Immature natural killer cell (primary cell): Measurements from ENCODE around the gene EMP3. TPM values are rescaled to one million over a fixed set of nuclear protein-coding genes. Genes with fewer than 3 reads are reported as not detected.
"Not testable (repeated sequence)": the region's sequence is repeated elsewhere in the genome, so short reads cannot be mapped to it uniquely, and the experiment has no call there.

Experiments used
- DNase-seq, 3 donors: peaks; one replicate each; pipeline ENCODE4 v3.0.0; 2022; ENCODE audit warnings: mixed read lengths in 1 of 3
- H3K27ac Mint-ChIP-seq, 6 donors: one replicate each; pipeline ENCODE4 v1.8.0; 2020; ENCODE audit warnings: mixed read lengths in 6 of 6, mild to moderate bottlenecking in 5 of 6, inconsistent platforms in 4 of 6, moderate library complexity in 3 of 6
- H3K27me3 Mint-ChIP-seq, 3 donors: one replicate each; pipeline ENCODE4 v1.8.0; 2020 to 2021; ENCODE audit warnings: low read depth in 3 of 3, mild to moderate bottlenecking in 3 of 3, mixed read lengths in 3 of 3, moderate library complexity in 3 of 3, inconsistent platforms in 1 of 3
- H3K36me3 Mint-ChIP-seq, 3 donors: one replicate each; pipeline ENCODE4 v1.8.0; 2020; ENCODE audit warnings: mixed read lengths in 3 of 3, inconsistent platforms in 2 of 3, mild to moderate bottlenecking in 2 of 3
- H3K4me1 Mint-ChIP-seq, 2 donors: one replicate each; pipeline ENCODE4 v1.8.0; 2020; ENCODE audit warnings: inconsistent platforms in 2 of 2, mild to moderate bottlenecking in 2 of 2, mixed read lengths in 2 of 2, moderate library complexity in 1 of 2
- H3K4me3 Mint-ChIP-seq, 5 donors: one replicate each; pipeline ENCODE4 v1.8.0; 2020; ENCODE audit warnings: mild to moderate bottlenecking in 5 of 5, mixed read lengths in 5 of 5, inconsistent platforms in 3 of 5, moderate library complexity in 3 of 5
- H3K9me3 Mint-ChIP-seq, 6 donors: one replicate each; pipeline ENCODE4 v1.8.0; 2020; ENCODE audit warnings: mild to moderate bottlenecking in 6 of 6, mixed read lengths in 6 of 6, inconsistent platforms in 4 of 6, moderate library complexity in 3 of 6
- polyA plus RNA-seq, 3 donors: library from polyadenylated mRNA; unstranded; fragments of 300-500 nt; fragmentation: Illumina TruSeq; gene quantifications; one replicate each; pipeline ENCODE4 v1.2.3, GENCODE V29; 2021

The EMP3 gene
- polyA plus RNA-seq, 3 donors from 2014 or later: 994 to 1,311 (median 1,000) TPM

DNA sequence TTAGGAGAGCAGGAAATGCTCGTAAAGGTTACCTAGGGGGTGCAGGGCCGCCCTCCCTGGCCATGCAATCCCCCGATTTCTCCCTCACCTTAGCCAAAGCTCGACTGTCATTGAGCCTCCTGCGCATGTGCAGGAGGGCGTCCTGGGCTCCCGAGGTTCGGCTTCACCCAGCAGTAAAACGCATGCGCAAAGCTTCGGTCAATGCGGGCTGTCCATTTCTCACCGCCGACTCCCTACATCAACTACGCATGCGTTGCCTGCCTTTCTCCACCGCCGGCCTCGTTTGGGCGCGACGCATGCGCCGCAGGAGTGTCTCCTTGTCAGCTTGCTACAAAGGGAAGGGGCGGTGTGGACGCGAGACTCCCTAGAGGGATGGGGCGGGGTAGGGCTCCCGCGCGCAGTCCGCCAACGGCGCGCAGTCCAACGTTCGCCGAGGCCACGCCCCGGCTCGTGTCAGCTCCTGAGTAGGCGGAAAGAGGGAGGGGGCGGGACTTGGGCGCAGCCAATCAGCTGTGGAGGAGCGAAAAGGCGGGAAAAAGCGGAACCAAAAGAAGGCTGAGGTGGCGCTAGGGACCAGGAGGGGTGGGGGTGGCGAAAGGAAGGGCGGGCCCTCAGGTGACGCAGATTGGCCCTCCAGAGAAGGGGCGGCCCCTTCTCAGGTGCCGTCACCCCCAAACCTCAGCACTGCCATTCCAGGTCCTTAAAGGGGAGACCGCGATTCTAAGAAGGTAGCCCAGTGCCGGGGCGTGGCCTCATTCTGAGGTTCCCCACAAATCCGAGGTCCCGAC is 38.7 kb downstream of the EMP3 start, which contains the start of the genes SYNGR4 and TMEM143:
SYNGR4 (plus strand) TSS at position 558 of the 788 bp plus-strand sequence. CDS start 1,476 bp downstream, outside the sequence.
TMEM143 (minus strand) TSS at position 131 of the 788 bp plus-strand sequence; CDS start at position 111, 20 bp downstream.
- peaks cover 12 to 18% of the 10 kb centered on the region in 2 donors for H3K4me1 Mint-ChIP-seq
- H3K27ac Mint-ChIP-seq: peak within 1 kb of the TSS; percentile 81 to 96 (median 92)
- peaks cover 5 to 9% (median 8%) of the 10 kb centered on the region in 3 donors for H3K27me3 Mint-ChIP-seq
- DNase-seq: peak; percentile 97 to 99 (median 98)
- no peaks in the 10 kb centered on the region for H3K9me3 Mint-ChIP-seq
- no peaks in the 10 kb centered on the region for H3K36me3 Mint-ChIP-seq
- peak within 1 kb of the TSS; percentile 88 to 94 (median 90) for H3K4me3 Mint-ChIP-seq

- Mint-ChIP-seq H3K4me1 (peaks cover 12 to 18% of the 10 kb centered on the region in 2 donors), H3K4me3 (peak overlapping the region; percentile 88 to 94 (median 90)), H3K36me3 (no peaks in the 10 kb centered on the region), H3K9me3 (no peaks in the 10 kb centered on the region), H3K27me3 (peaks cover 5 to 11% (median 9%) of the 10 kb centered on the region in 3 donors), H3K27ac (peak overlapping the region; percentile 81 to 96 (median 92))
- DNase-seq: no peak
These were observed 39.4 kb downstream of the EMP3 start for GRCh38 chr19:48364598-48365348.

- peaks cover 5 to 11% (median 9%) of the 10 kb centered on the region in 3 donors for H3K27me3 Mint-ChIP-seq
- H3K9me3 Mint-ChIP-seq: no peaks in the 10 kb centered on the region
- peaks cover 12 to 18% of the 10 kb centered on the region in 2 donors for H3K4me1 Mint-ChIP-seq
- H3K4me3 Mint-ChIP-seq: no peak overlapping the region
- no peak for DNase-seq
- peak overlapping the region in 1 of 6 donors; percentile 57 for H3K27ac Mint-ChIP-seq
- H3K36me3 Mint-ChIP-seq: no peaks in the 10 kb centered on the region
These were observed 40.2 kb downstream of the EMP3 start for GRCh38 chr19:48365602-48366001.

DNA sequence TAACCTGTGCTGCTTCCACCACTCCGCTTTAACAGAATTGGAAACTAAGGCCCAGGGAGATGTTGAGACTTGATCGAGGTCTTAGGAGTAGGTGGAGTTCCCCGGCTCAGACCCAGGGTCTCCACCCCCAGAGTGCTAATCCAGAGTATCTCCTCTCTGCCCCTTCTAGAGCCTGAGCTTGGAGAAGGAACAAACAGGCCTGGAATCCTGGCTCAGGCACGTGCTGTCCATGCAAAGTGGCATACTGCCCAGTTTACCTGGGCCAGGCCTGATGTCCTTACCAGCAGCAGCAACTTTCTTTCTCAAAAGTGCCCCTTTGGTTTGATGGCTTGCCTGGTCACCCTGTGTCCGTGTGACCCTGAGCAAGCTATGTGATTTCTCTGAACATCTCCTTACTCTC is 42.5 kb downstream of the EMP3 start:
- Mint-ChIP-seq H3K27ac (no peak overlapping the region), H3K4me1 (peaks cover 12 to 14% of the 10 kb centered on the region in 2 donors), H3K9me3 (no peaks in the 10 kb centered on the region), H3K27me3 (peaks cover 5 to 12% (median 9%) of the 10 kb centered on the region in 3 donors), H3K4me3 (no peak overlapping the region), H3K36me3 (no peaks in the 10 kb centered on the region)
- DNase-seq: no peak

GRCh38 chr19:48368936-48369335 is 43.6 kb downstream of the EMP3 start:
- peaks cover 2 to 10% (median 9%) of the 10 kb centered on the region in 3 donors for H3K27me3 Mint-ChIP-seq
- peaks cover 7% of the 10 kb centered on the region in 2 donors for H3K4me1 Mint-ChIP-seq
- no peak overlapping the region for H3K27ac Mint-ChIP-seq
- no peaks in the 10 kb centered on the region for H3K36me3 Mint-ChIP-seq
- no peak for DNase-seq
- no peaks in the 10 kb centered on the region for H3K9me3 Mint-ChIP-seq
- H3K4me3 Mint-ChIP-seq: no peak overlapping the region

DNA sequence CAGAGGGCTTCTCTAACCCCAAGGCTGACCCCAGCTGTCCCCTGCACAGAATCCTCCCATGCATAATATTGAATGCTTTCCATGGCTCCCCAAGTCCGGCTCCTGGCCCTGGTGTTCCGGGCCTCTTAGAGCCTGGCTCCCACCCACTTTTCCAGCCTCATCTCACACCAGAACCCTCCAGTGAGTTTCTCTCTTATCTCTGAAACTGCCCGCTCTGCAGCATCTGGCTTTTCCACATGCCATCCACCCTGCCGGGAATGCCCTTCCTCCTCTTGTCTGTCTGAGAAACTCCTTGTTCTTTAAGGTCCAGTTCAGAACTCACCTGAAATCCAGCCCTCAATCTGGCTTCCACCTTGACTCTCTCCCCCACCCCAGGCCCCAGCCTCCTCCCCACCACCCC is 45.6 kb downstream of the EMP3 start:
- no peaks in the 10 kb centered on the region for H3K36me3 Mint-ChIP-seq
- no peak for DNase-seq
- no peak overlapping the region for H3K4me3 Mint-ChIP-seq
- H3K9me3 Mint-ChIP-seq: no peaks in the 10 kb centered on the region
- H3K4me1 Mint-ChIP-seq: no peaks in the 10 kb centered on the region
- peaks cover 0 to 6% (median 3%) of the 10 kb centered on the region in 3 donors for H3K27me3 Mint-ChIP-seq
- peak overlapping the region in 1 of 6 donors; percentile 76 for H3K27ac Mint-ChIP-seq

DNA sequence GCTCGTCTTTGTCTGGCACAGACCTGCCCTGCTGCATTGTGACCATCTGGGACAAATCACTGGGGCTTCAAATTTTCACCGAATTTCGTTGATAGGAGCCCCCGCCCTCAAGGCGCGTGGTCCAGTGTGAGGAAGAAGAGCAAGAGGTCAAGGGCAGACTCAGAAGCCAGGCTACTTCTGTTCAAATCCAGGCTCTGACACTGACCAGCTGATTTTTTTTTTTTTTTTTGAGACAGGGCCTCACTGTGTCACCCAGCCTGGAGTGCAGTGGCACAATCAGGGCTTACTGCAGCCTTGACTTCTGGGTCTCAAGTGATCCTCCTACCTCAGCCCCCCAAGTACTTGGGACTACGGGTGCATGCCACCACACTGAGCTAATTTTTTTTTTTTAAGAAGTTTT is 46.0 kb downstream of the EMP3 start:
- no peak for DNase-seq
- H3K4me3 Mint-ChIP-seq: no peak overlapping the region
- no peaks in the 10 kb centered on the region for H3K4me1 Mint-ChIP-seq
- H3K27me3 Mint-ChIP-seq: peaks cover 0 to 6% (median 3%) of the 10 kb centered on the region in 3 donors
- no peaks in the 10 kb centered on the region for H3K36me3 Mint-ChIP-seq
- no peaks in the 10 kb centered on the region for H3K9me3 Mint-ChIP-seq
- H3K27ac Mint-ChIP-seq: no peak overlapping the region

DNA sequence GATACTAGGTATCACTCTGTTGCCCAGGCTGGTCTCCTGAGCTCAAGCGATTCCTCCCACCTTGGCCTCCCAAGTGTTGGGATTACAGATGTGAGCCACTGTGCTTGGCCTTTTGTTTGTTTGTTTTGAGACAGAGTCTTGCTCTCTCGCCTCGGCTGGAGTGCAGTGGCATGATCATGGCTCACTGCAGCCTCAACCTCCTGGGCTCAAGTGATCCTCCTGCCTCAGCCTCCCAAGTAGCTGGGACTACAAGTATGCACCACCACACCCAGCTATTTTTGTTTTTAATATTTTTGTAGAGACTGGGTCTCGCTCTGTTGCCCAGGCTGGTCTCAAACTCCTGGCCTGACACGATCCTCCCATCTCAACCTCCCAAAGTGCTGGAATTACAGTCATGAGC is 46.4 kb downstream of the EMP3 start:
- H3K27ac Mint-ChIP-seq: not testable (repeated sequence)

GRCh38 chr19:48372904-48373303 is 47.6 kb downstream of the EMP3 start:
- H3K4me1 Mint-ChIP-seq: no peaks in the 10 kb centered on the region
- no peak overlapping the region for H3K27ac Mint-ChIP-seq
- H3K27me3 Mint-ChIP-seq: peaks cover 0 to 6% (median 3%) of the 10 kb centered on the region in 3 donors
- no peaks in the 10 kb centered on the region for H3K9me3 Mint-ChIP-seq
- H3K36me3 Mint-ChIP-seq: no peaks in the 10 kb centered on the region
- DNase-seq: no peak
- no peak overlapping the region for H3K4me3 Mint-ChIP-seq

More for the DNA sequence above, 46.4 kb downstream of the EMP3 start:
- H3K36me3 Mint-ChIP-seq, H3K27me3 Mint-ChIP-seq, DNase-seq, H3K4me1 Mint-ChIP-seq, H3K9me3 Mint-ChIP-seq, H3K4me3 Mint-ChIP-seq: not testable (repeated sequence)

DNA sequence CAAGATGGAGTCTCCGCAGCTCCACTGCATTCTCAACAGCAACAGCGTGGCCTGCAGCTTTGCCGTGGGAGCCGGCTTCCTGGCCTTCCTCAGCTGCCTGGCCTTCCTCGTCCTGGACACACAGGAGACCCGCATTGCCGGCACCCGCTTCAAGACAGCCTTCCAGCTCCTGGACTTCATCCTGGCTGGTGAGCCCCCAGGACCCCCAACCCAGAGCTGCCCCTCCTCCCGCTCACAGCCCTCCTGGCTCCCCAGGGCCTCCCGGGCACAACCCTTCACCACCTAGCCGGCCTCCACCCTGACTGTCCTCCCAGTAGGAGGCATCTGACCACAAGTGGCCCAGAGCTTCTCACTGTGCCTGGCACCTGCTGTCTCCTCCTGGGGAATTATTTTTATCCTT is 48.2 kb downstream of the EMP3 start:
- no peak for DNase-seq
- Mint-ChIP-seq H3K27me3 (peaks cover 0 to 6% (median 3%) of the 10 kb centered on the region in 3 donors), H3K27ac (no peak overlapping the region), H3K4me3 (no peak overlapping the region), H3K36me3 (no peaks in the 10 kb centered on the region), H3K9me3 (no peaks in the 10 kb centered on the region), H3K4me1 (no peaks in the 10 kb centered on the region)

GRCh38 chr19:48378194-48378570 is 52.8 kb downstream of the EMP3 start:
- Mint-ChIP-seq H3K36me3 (peaks cover 0 to 13% (median 7%) of the 10 kb centered on the region in 3 donors), H3K4me3 (no peak overlapping the region), H3K4me1 (no peaks in the 10 kb centered on the region), H3K27ac (no peak overlapping the region), H3K9me3 (no peaks in the 10 kb centered on the region), H3K27me3 (peaks cover 0 to 3% (median 0%) of the 10 kb centered on the region in 3 donors)
- DNase-seq: no peak

GRCh38 chr19:48379058-48379457 is 53.7 kb downstream of the EMP3 start:
- Mint-ChIP-seq H3K9me3 (no peaks in the 10 kb centered on the region), H3K27ac (peak overlapping the region in 1 of 6 donors; percentile 17), H3K4me3 (no peak overlapping the region), H3K36me3 (peaks cover 2 to 18% (median 8%) of the 10 kb centered on the region in 3 donors), H3K4me1 (no peaks in the 10 kb centered on the region), H3K27me3 (no peaks in the 10 kb centered on the region)
- no peak for DNase-seq
